HEK293 (cell line): ENCODE measurements around the gene GOLT1A.
A peak's percentile ranks its signal among the peaks of the same experiment; 100 is the strongest.

Experiments
- CTCF ChIA-PET: fragments of 350-600 bp; formaldehyde crosslinking; extraction: SDS; loops from one replicate; lab custom pipeline; 2021; ENCODE audit warnings: antibody characterized with exemption; lab: Yijun Ruan, JAX
- POLR2A ChIA-PET: fragments of 300-600 bp; formaldehyde crosslinking; extraction: SDS; loops from one replicate; lab custom pipeline; 2020; ENCODE audit warnings: antibody characterized with exemption, inconsistent platforms; lab: Yijun Ruan, JAX
- H3K27ac ChIP-seq: fragments of 200-500 bp; sonication (Bioruptor generic); 2 replicates; pipeline ENCODE4 v1.5.1; 2014; ENCODE audit warnings: low read depth, low read length, control low read depth, inconsistent platforms; ENCODE audit errors: extremely low read depth
- H3K36me3 ChIP-seq, 2 experiments: fragments of 200-500 bp in 1 of 2; sonication (Bioruptor generic) in 1 of 2; 1 replicate in 1 of 2; 2 replicates in 1 of 2; pipeline ENCODE4 v1.5.1; 2014 to 2017; ENCODE audit warnings: inconsistent platforms in 2 of 2, low read length in 2 of 2; ENCODE audit not compliant: control insufficient read depth in 2 of 2, insufficient read depth in 1 of 2
- H3K4me1 ChIP-seq: fragments of 200-500 bp; sonication (Bioruptor generic); 2 replicates; pipeline ENCODE4 v1.5.1; 2014; ENCODE audit warnings: mild to moderate bottlenecking, low read length, inconsistent platforms; ENCODE audit not compliant: control insufficient read depth, insufficient read depth
- H3K4me3 ChIP-seq: 2 replicates; pipeline ENCODE4 v1.5.1; 2011; ENCODE audit warnings: low read depth, mild to moderate bottlenecking, control low read depth, low read length, moderate library complexity
- H3K9me3 ChIP-seq: fragments of 200-500 bp; sonication (Bioruptor generic); 2 replicates; pipeline ENCODE4 v1.5.1; 2014; ENCODE audit warnings: low read depth, low read length, inconsistent platforms; ENCODE audit not compliant: control insufficient read depth, insufficient read depth
- CTCF ChIP-seq: fragments of 450-650 bp; formaldehyde crosslinking; IDR thresholded peaks from 2 replicates; pipeline ENCODE4 v1.5.1; 2016; ENCODE audit warnings: missing biosample characterization, missing genetic modification characterization
- KLF16 ChIP-seq: fragments of 450-650 bp; formaldehyde crosslinking; IDR thresholded peaks from 2 replicates; pipeline ENCODE4 v1.5.1; 2017; ENCODE audit warnings: missing biosample characterization, missing genetic modification characterization
- MYNN ChIP-seq: fragments of 450-650 bp; formaldehyde crosslinking; IDR thresholded peaks from 2 replicates; pipeline ENCODE4 v1.5.1; 2016; ENCODE audit warnings: missing biosample characterization, missing genetic modification characterization, borderline replicate concordance
- MZF1 ChIP-seq: fragments of 450-650 bp; formaldehyde crosslinking; IDR thresholded peaks from 2 replicates; pipeline ENCODE4 v1.5.1; 2017; ENCODE audit warnings: missing biosample characterization, missing genetic modification characterization, borderline replicate concordance
- PRDM2 ChIP-seq: fragments of 450-650 bp; formaldehyde crosslinking; IDR thresholded peaks from 2 replicates; pipeline ENCODE4 v1.5.1; 2016; ENCODE audit warnings: missing biosample characterization, missing genetic modification characterization, borderline replicate concordance
- SCRT1 ChIP-seq: fragments of 450-650 bp; formaldehyde crosslinking; IDR thresholded peaks from 2 replicates; pipeline ENCODE4 v1.5.1; 2016; ENCODE audit warnings: missing biosample characterization, missing genetic modification characterization, borderline replicate concordance
- SCRT2 ChIP-seq: fragments of 450-650 bp; formaldehyde crosslinking; IDR thresholded peaks from 2 replicates; pipeline ENCODE4 v1.5.1; 2016; ENCODE audit warnings: missing biosample characterization, missing genetic modification characterization
- SP2 ChIP-seq: fragments of 450-650 bp; formaldehyde crosslinking; IDR thresholded peaks from 2 replicates; pipeline ENCODE4 v1.5.1; 2016; ENCODE audit warnings: missing biosample characterization, missing genetic modification characterization
- SP7 ChIP-seq: fragments of 450-650 bp; formaldehyde crosslinking; IDR thresholded peaks from 2 replicates; pipeline ENCODE4 v1.5.1; 2016; ENCODE audit warnings: missing biosample characterization, missing genetic modification characterization
- ZIC2 ChIP-seq: fragments of 450-650 bp; formaldehyde crosslinking; IDR thresholded peaks from 2 replicates; pipeline ENCODE4 v1.5.1; 2016; ENCODE audit warnings: missing biosample characterization, missing genetic modification characterization
- ZNF10 ChIP-seq: fragments of 450-650 bp; formaldehyde crosslinking; IDR thresholded peaks from 2 replicates; pipeline ENCODE4 v1.5.1; 2017; ENCODE audit warnings: missing biosample characterization, missing genetic modification characterization
- ZNF155 ChIP-seq: fragments of 450-650 bp; formaldehyde crosslinking; IDR thresholded peaks from 2 replicates; pipeline ENCODE4 v1.5.1; 2016; ENCODE audit warnings: missing biosample characterization, missing genetic modification characterization
- ZNF169 ChIP-seq: fragments of 450-650 bp; formaldehyde crosslinking; IDR thresholded peaks from 2 replicates; pipeline ENCODE4 v1.5.1; 2016; ENCODE audit warnings: missing biosample characterization, missing genetic modification characterization
- ZNF174 ChIP-seq: fragments of 450-650 bp; formaldehyde crosslinking; IDR thresholded peaks from 2 replicates; pipeline ENCODE4 v1.5.0; 2017; ENCODE audit warnings: missing biosample characterization, mild to moderate bottlenecking, missing genetic modification characterization
- ZNF335 ChIP-seq: fragments of 450-650 bp; formaldehyde crosslinking; conservative IDR thresholded peaks from 2 replicates; pipeline ENCODE4 v1.5.1; 2016; ENCODE audit warnings: missing biosample characterization, missing genetic modification characterization
- ZNF394 ChIP-seq: fragments of 450-650 bp; formaldehyde crosslinking; IDR thresholded peaks from 2 replicates; pipeline ENCODE4 v1.5.1; 2016; ENCODE audit warnings: missing biosample characterization, missing genetic modification characterization, mild to moderate bottlenecking, moderate library complexity, borderline replicate concordance
- ZNF701 ChIP-seq: fragments of 450-650 bp; formaldehyde crosslinking; IDR thresholded peaks from 2 replicates; pipeline ENCODE4 v1.5.1; 2016; ENCODE audit warnings: missing biosample characterization, missing genetic modification characterization

The GOLT1A gene

GRCh38 chr1:204188959-204189639 lies 24.7 kb downstream of the GOLT1A start:
- Histone ChIP-seq H3K9me3 (no peaks in the 10 kb centered on the region), H3K4me1 (no peaks in the 10 kb centered on the region), H3K4me3 (no peak overlapping the region), H3K27ac (no peak overlapping the region), H3K36me3 (no peaks in the 10 kb centered on the region)
- TF ChIP-seq ZIC2 (tag by site-specific recombination) (peak; percentile 34; the same call in 1 of the 2 replicates), MYNN (tag by site-specific recombination) (0 out of 2 replicates have a peak, but pooled peaks have one; percentile 37), KLF16 (tag by site-specific recombination) (no peak)
- ChIA-PET CTCF (interaction anchor here (0.7 to 2.3 kb wide), 4 partner anchors 9 to 206 kb away, joined by 3 to 15 read pairs (median 7); no protein-coding TSS in a partner anchor), POLR2A (no interaction called here)

- Histone ChIP-seq H3K9me3 (no peaks in the 10 kb centered on the region), H3K4me3 (no peak overlapping the region), H3K4me1 (no peaks in the 10 kb centered on the region), H3K36me3 (no peaks in the 10 kb centered on the region), H3K27ac (no peak overlapping the region)
- TF ChIP-seq ZNF394 (tag by site-specific recombination): no peak
- no peak for TF ChIP-seq ZNF169 (tag by site-specific recombination)
- no peak for TF ChIP-seq ZNF10
- TF ChIP-seq ZNF155 (tag by site-specific recombination): no peak
- TF ChIP-seq KLF16 (tag by site-specific recombination): no peak
- no peak for TF ChIP-seq ZNF174 (tag by site-specific recombination)
- no peak for TF ChIP-seq SCRT1 (tag by site-specific recombination)
- TF ChIP-seq SP7 (tag by site-specific recombination): no peak
- POLR2A ChIA-PET: no interaction called here
- CTCF ChIA-PET: interaction anchor here (0.7 to 1.8 kb wide), 3 partner anchors 13 to 875 kb away, joined by 3 to 5 read pairs (median 3); no protein-coding TSS in a partner anchor
These were observed 27.2 kb downstream of the GOLT1A start for GRCh38 chr1:204186597-204186996.

- Histone ChIP-seq H3K4me1 (no peaks in the 10 kb centered on the region), H3K9me3 (no peaks in the 10 kb centered on the region), H3K36me3 (no peaks in the 10 kb centered on the region), H3K4me3 (no peak overlapping the region), H3K27ac (no peak overlapping the region)
- POLR2A ChIA-PET: interaction anchor here (0.6 kb wide), 1 partner anchor 1116 kb away, joined by 4 read pairs; no protein-coding TSS in a partner anchor
- no peak for TF ChIP-seq SP7 (tag by site-specific recombination)
- peak; percentile 76 for TF ChIP-seq SCRT1 (tag by site-specific recombination)
- no peak for TF ChIP-seq SP2 (tag by site-specific recombination)
- TF ChIP-seq ZNF701 (tag by site-specific recombination): no peak
- TF ChIP-seq CTCF: no peak
- no peak for TF ChIP-seq MZF1 (tag by site-specific recombination)
- no peak for TF ChIP-seq PRDM2
- peak; percentile 85 for TF ChIP-seq SCRT2 (tag by site-specific recombination)
- TF ChIP-seq ZNF335 (tag by site-specific recombination): no peak
- CTCF ChIA-PET: no interaction called here
These were observed 32.7 kb downstream of the GOLT1A start for GRCh38 chr1:204181116-204181515.
